Measurements from ENCODE around the gene CDK5RAP2. TPM values are rescaled to one million over a fixed set of nuclear protein-coding genes. Genes with fewer than 3 reads are reported as not detected.

CDK5RAP2 gene
- total RNA-seq, 1 donor from 2014 or later, result 33.6 TPM

DNA sequence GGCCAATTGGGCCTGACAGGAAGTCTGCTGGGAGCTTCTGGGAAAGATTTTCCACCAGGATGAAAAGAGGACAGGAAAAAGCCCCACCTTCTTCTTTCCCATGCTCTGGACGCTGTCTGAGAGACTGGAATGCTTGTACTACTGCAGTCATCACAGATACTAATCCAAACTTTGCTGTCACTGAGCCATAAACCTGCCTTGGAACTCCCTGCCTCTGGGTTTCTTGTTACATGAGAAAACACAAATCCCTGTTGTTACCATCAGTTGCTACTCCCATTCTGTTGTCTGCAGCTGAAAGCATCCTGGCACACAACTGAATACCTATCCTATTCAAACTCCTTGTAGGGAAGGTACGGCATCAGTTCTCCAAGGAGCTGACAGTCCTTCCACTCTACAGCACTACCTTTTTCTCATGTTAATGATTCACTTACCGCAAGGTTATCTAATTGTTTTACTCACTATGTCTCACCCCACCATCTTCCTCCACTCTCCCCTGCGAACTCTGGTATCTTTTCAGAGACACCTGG lies 167.5 kb downstream of the CDK5RAP2 start:
- DNase-seq (ENCODE audit: low spot score in 2 of 2), result no peak
- TF ChIP-seq, protein P1, sequence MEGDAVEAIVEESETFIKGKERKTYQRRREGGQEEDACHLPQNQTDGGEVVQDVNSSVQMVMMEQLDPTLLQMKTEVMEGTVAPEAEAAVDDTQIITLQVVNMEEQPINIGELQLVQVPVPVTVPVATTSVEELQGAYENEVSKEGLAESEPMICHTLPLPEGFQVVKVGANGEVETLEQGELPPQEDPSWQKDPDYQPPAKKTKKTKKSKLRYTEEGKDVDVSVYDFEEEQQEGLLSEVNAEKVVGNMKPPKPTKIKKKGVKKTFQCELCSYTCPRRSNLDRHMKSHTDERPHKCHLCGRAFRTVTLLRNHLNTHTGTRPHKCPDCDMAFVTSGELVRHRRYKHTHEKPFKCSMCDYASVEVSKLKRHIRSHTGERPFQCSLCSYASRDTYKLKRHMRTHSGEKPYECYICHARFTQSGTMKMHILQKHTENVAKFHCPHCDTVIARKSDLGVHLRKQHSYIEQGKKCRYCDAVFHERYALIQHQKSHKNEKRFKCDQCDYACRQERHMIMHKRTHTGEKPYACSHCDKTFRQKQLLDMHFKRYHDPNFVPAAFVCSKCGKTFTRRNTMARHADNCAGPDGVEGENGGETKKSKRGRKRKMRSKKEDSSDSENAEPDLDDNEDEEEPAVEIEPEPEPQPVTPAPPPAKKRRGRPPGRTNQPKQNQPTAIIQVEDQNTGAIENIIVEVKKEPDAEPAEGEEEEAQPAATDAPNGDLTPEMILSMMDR (IDR thresholded peaks at IDR 0.05), result no peak
- Histone ChIP-seq H3K27ac (peak overlapping the region in 1 of 2 donors; percentile 51), H3K9me3 (no peaks in the 10 kb centered on the region), H3K36me3 (peaks cover 35 to 50% of the 10 kb centered on the region in 2 donors), H3K4me1 (no peaks in the 10 kb centered on the region), H3K4me3 (no peak overlapping the region), H3K27me3 (no peaks in the 10 kb centered on the region)
- intact Hi-C loops (cut with DNase I), result loop anchor here (5.0 kb wide), 1 partner anchor 65 kb away; no protein-coding TSS in a partner anchor

DNA sequence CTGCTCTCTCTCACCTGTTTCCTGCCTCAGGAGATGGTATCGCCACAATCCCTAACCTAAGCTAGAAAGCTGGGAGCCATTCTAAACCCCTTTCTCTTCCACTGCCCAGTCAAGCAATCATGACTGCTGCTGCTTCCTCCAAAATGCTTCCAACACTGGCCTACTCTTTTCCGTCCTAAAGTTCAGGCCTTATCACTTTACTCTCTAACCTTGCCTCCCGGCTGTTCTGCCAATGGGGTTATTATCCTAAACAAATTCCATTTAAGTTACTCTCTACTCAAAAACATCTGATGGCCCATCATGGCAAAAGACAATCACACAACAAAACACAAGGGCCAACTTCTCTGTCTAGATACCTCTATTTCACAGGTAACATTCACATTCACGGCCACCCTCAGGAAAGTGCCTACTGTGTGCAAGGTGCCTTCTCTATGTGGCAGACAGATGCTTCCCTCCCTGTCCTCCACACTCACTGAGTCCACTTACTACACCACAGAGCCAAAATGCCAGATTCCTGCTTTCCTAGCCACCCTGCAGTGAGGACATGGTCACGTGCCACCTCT lies 168.0 kb downstream of the CDK5RAP2 start:
- H3K4me3 ChIP-seq, result no peak overlapping the region
- peak overlapping the region in 1 of 2 donors; percentile 51 for H3K27ac ChIP-seq
- H3K36me3 ChIP-seq, result peaks cover 35 to 49% of the 10 kb centered on the region in 2 donors
- H3K4me1 ChIP-seq, result no peaks in the 10 kb centered on the region
- TF ChIP-seq, protein P1 (IDR thresholded peaks at IDR 0.05), result no peak
- no peaks in the 10 kb centered on the region for H3K9me3 ChIP-seq
- intact Hi-C loops (cut with DNase I), result loop anchor here (5.0 kb wide), 1 partner anchor 65 kb away; no protein-coding TSS in a partner anchor
- H3K27me3 ChIP-seq, result no peaks in the 10 kb centered on the region
- DNase-seq (ENCODE audit: low spot score in 2 of 2), result no peak

DNA sequence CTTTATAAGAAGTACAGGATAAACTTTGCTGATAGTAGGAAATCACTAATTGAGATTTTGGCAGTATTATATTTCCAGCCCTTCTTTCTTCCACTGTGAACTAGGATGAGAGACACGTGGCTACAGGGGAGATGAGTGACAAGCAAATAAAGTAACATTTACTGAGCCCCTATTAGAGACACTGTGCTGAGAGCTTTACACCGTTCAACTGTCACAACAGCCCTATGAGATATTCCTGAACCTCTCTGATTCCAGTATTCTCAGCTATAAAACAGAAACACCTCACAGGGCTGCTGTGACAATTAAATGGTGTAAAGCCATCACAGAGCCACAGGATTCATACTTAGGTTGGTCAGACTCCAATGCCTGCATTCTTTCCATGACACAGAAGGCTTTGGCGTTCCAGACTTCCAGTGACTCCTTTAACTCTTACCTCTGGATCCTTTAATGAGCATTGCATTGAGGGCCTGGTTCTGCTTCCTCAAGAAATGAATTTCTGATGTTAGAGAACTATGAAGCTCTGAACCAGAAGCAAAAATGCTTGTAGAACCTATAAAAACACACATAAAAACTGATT lies 169.0 kb downstream of the CDK5RAP2 start:
- Histone ChIP-seq H3K4me3 (no peak overlapping the region), H3K27ac (peak overlapping the region in 1 of 2 donors; percentile 20), H3K9me3 (no peaks in the 10 kb centered on the region), H3K4me1 (no peaks in the 10 kb centered on the region), H3K27me3 (no peaks in the 10 kb centered on the region), H3K36me3 (peaks cover 44 to 54% of the 10 kb centered on the region in 2 donors)
- no peak for DNase-seq (ENCODE audit: low spot score in 2 of 2)
- TF ChIP-seq, protein P1 (IDR thresholded peaks at IDR 0.05), result no peak
- intact Hi-C loops (cut with DNase I), result loop anchor here (5.0 kb wide), 1 partner anchor 66 kb away; no protein-coding TSS in a partner anchor

DNA sequence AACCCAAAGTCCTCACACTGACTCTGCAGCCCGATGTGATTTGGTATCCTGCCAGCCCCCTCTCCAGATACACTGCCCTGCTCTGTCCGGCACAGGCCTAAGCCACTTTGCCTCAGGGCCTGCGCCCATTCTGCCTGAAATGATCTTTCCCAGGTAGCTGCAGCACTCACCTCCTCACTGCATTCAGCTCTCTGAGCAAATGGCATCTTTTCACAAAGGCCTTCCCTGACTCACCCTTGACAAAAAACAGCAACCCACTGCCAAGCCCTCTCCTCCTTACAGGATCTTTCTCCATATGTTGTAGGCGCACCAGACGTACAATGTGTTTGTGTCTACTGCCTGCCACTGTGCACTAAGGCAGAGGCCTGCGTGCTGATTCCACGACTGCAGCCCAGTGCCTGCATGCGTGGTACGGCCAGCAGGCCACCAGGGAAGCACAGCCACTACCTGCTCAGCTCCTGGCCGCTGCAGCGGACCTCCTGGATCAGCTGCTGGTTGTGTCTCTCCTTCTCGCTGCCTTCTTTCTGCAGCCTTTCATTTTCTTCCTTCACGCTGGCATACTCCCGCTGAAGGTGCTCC lies 171.2 kb downstream of the CDK5RAP2 start:
- no peaks in the 10 kb centered on the region for H3K27me3 ChIP-seq
- intact Hi-C loops (cut with DNase I), result no loop called here
- H3K4me1 ChIP-seq, result no peaks in the 10 kb centered on the region
- peak in 1 of 2 donors; percentile 51 for DNase-seq (ENCODE audit: low spot score in 2 of 2)
- no peak overlapping the region for H3K4me3 ChIP-seq
- no peak overlapping the region for H3K27ac ChIP-seq
- TF ChIP-seq, protein P1 (IDR thresholded peaks at IDR 0.05), result no peak
- H3K36me3 ChIP-seq, result peaks cover 53 to 57% of the 10 kb centered on the region in 2 donors
- no peaks in the 10 kb centered on the region for H3K9me3 ChIP-seq

DNA sequence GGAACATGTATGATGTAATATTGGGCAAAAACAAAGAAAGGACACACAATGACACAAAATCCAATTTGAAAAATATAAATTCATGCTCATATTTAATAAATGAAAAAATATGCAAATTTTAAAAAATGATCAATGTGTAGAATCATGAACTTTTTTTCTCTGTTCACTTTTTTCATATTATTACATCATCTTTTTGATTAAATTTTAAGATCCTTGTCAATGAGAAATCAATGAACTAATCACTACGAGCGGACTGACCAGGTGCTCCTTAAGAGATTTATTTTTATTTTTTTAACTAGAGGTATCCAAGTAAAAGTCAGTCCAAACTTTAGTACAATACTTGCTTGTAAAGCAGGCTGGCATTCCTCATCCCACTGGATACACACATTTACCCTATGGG lies 174.1 kb downstream of the CDK5RAP2 start:
- Histone ChIP-seq H3K4me1 (no peaks in the 10 kb centered on the region), H3K27me3 (no peaks in the 10 kb centered on the region), H3K9me3 (no peaks in the 10 kb centered on the region), H3K36me3 (peaks cover 71 to 80% of the 10 kb centered on the region in 2 donors), H3K27ac (no peak overlapping the region), H3K4me3 (no peak overlapping the region)
- intact Hi-C loops (cut with DNase I), result no loop called here
- DNase-seq (ENCODE audit: low spot score in 2 of 2), result no peak
- TF ChIP-seq, protein P1 (IDR thresholded peaks at IDR 0.05), result no peak

Data from ascending aorta (tissue), 2 donors.